HFFc6 (cell line): ENCODE data around the gene ATXN7L1. TPM values are rescaled to one million over a fixed set of nuclear protein-coding genes. Genes with fewer than 3 reads are reported as not detected.

Experiments
- DNase-seq: peaks from one replicate; pipeline ENCODE4 v3.0.0-alpha.2; 2018
- H3K27ac Mint-ChIP-seq: 2 replicates; pipeline ENCODE4 v1.8.0; 2020; ENCODE audit warnings: mild to moderate bottlenecking, mixed read lengths
- H3K27me3 Mint-ChIP-seq: 2 replicates; pipeline ENCODE4 v1.8.0; 2021; ENCODE audit warnings: mild to moderate bottlenecking, moderate library complexity, mixed read lengths; ENCODE audit not compliant: insufficient read depth
- H3K36me3 Mint-ChIP-seq: 2 replicates; pipeline ENCODE4 v1.8.0; 2021; ENCODE audit warnings: low read depth, mixed read lengths
- H3K4me1 Mint-ChIP-seq: 2 replicates; pipeline ENCODE4 v1.8.0; 2020; ENCODE audit warnings: low read depth, mixed read lengths
- H3K4me3 Mint-ChIP-seq: 2 replicates; pipeline ENCODE4 v1.8.0; 2020; ENCODE audit warnings: mild to moderate bottlenecking, moderate library complexity, mixed read lengths
- H3K9me3 Mint-ChIP-seq: 2 replicates; pipeline ENCODE4 v1.8.0; 2020; ENCODE audit warnings: mild to moderate bottlenecking, mixed read lengths
- total RNA-seq, 6 experiments: library from RNA; stranded (reverse); fragmentation: NEBNext Ultra II Directional; extraction: Animal tissue kit (Norgen Biotek cat#: 25700); gene quantifications; 2 replicates in 1 of 6; 3 replicates in 5 of 6; pipeline ENCODE4 v1.2.3, GENCODE V29; 2021
- TF ChIP-seq, protein P1 (sequence below): fragments of 200-600 bp; sonication (generic); IDR thresholded peaks from 2 replicates; pipeline ENCODE4 v1.5.0; 2021; ENCODE audit warnings: antibody characterized with exemption, mild to moderate bottlenecking

Gene ATXN7L1
- total RNA-seq, 6 experiments from 2014 or later, result 8.4 to 11.4 (median 9.8) TPM

DNA sequence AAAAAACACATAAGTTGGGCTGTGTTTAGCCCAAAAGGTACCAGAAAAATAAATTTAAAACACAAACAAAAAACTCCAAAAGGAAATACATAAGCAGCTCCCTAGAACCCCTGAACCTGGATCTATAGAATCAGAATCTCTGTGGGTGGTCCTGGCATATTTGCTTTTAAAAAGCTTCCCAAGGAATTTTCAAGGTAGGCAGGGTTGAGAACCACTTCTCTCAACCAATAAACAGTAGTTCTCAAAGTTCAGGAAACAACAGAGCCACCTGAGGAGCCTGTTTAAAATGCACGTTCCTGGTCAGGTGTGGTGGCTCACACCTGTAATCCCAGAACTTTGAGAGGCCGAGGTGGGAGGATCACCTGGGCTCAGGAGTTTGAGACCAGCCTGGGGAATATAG, 12.5 kb downstream of the ATXN7L1 start:
- no peaks in the 10 kb centered on the region for H3K9me3 Mint-ChIP-seq
- no peak overlapping the region for H3K27ac Mint-ChIP-seq
- H3K27me3 Mint-ChIP-seq, result no peaks in the 10 kb centered on the region
- TF ChIP-seq, protein P1, sequence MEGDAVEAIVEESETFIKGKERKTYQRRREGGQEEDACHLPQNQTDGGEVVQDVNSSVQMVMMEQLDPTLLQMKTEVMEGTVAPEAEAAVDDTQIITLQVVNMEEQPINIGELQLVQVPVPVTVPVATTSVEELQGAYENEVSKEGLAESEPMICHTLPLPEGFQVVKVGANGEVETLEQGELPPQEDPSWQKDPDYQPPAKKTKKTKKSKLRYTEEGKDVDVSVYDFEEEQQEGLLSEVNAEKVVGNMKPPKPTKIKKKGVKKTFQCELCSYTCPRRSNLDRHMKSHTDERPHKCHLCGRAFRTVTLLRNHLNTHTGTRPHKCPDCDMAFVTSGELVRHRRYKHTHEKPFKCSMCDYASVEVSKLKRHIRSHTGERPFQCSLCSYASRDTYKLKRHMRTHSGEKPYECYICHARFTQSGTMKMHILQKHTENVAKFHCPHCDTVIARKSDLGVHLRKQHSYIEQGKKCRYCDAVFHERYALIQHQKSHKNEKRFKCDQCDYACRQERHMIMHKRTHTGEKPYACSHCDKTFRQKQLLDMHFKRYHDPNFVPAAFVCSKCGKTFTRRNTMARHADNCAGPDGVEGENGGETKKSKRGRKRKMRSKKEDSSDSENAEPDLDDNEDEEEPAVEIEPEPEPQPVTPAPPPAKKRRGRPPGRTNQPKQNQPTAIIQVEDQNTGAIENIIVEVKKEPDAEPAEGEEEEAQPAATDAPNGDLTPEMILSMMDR, result no peak
- H3K4me1 Mint-ChIP-seq, result no peaks in the 10 kb centered on the region
- peaks cover 5% of the 10 kb centered on the region for H3K36me3 Mint-ChIP-seq
- DNase-seq, result no peak
- no peak overlapping the region for H3K4me3 Mint-ChIP-seq

DNA sequence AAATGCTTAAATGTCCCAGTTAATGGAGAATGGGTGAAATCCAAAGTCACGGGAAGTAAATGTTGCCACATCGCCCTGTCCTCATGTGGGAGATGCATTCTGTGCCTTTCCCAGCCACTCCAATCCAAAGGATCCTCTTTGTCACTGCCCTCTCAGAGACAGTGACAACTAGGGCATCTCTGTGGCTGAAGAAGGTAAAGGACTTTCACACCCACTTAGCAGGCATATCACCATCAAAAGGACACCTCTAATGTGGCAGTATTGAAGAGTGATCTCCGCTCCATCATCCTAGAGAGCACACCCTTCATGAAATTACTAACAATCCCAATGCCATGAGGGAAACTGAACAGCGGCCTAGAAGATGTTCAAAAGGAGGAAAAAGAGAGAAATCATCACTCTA, 13.6 kb downstream of the ATXN7L1 start:
- Mint-ChIP-seq H3K27ac (no peak overlapping the region), H3K9me3 (no peaks in the 10 kb centered on the region), H3K27me3 (no peaks in the 10 kb centered on the region), H3K4me3 (no peak overlapping the region), H3K36me3 (peaks cover 5% of the 10 kb centered on the region), H3K4me1 (no peaks in the 10 kb centered on the region)
- TF ChIP-seq, protein P1, result no peak
- DNase-seq, result no peak

DNA sequence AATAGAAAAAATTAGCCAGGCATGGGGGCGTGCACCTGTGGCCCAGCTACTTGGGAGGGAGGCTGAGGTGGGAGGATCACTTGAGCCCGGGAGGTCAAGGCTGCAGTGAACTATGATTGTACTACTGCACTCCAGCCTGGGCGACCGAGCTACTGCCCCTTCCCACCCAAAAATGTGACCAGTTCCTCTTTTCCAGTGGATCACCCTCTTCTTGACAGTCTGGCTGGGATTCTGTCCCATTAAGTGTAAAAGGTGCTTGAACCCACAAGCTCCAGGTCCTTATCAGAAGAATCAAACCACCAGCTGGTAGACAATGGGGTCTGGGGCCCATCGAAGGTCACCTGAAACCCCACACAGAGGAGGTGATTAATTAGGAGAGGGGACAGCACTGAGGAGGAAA, 14.1 kb downstream of the ATXN7L1 start:
- Mint-ChIP-seq H3K4me3 (no peak overlapping the region), H3K9me3 (no peaks in the 10 kb centered on the region), H3K4me1 (peaks cover 4% of the 10 kb centered on the region; the same call in 1 of the 2 replicates), H3K36me3 (peaks cover 5% of the 10 kb centered on the region), H3K27ac (no peak overlapping the region), H3K27me3 (no peaks in the 10 kb centered on the region)
- DNase-seq, result no peak
- TF ChIP-seq, protein P1, result no peak

DNA sequence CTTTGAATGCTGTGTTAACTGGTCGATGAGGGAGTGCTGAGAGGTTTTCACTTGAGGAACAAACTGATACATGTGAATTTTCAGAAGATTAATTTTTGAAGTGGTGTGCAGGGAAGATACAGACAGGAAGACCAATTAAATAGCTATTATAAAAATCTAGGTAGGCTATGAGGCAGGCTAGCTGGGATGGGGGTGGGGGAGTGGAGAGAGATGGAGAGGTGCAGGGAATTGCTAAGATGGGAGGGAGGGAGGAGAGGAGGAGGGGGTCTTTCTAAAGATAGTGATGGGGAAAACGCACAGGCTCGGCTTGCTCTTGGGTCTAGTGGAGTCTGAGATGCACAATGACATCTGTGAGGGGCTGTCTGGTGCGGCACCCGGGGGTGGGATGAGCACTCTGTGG, 15.2 kb downstream of the ATXN7L1 start:
- no peaks in the 10 kb centered on the region for H3K27me3 Mint-ChIP-seq
- TF ChIP-seq, protein P1, result no peak

DNA sequence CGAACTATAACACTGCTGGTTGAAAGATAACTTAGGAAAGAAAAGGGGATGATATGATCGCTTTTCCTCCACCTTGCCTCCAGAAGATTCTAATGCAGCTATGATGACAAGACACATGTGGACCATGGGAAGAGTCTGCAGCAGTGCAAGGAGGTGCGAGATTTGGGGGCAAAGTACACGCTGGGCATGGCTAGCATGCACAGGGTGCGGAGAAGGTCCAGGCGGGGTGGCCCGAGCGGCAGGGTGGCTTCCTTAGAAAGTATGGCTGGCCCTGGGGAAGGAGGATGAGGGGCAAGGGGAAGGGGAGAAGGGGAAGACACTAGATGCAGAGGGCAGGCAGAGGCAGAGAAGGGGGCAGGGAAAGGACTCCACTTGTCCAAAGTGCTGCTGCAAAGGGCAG, 15.6 kb downstream of the ATXN7L1 start:
- no peaks in the 10 kb centered on the region for H3K27me3 Mint-ChIP-seq
- H3K27ac Mint-ChIP-seq, result no peak overlapping the region
- no peaks in the 10 kb centered on the region for H3K9me3 Mint-ChIP-seq
- peaks cover 3% of the 10 kb centered on the region; the same call in 1 of the 2 replicates for H3K36me3 Mint-ChIP-seq
- peaks cover 8% of the 10 kb centered on the region; the same call in 1 of the 2 replicates for H3K4me1 Mint-ChIP-seq
- DNase-seq, result no peak
- TF ChIP-seq, protein P1, result no peak
- no peak overlapping the region for H3K4me3 Mint-ChIP-seq

More for the DNA sequence above, 15.2 kb downstream of the ATXN7L1 start:
- Mint-ChIP-seq H3K36me3 (peaks cover 5% of the 10 kb centered on the region; the same call in 1 of the 2 replicates), H3K4me3 (no peak overlapping the region), H3K9me3 (no peaks in the 10 kb centered on the region), H3K27ac (no peak overlapping the region), H3K4me1 (peaks cover 8% of the 10 kb centered on the region; the same call in 1 of the 2 replicates)
- no peak for DNase-seq
